ENCODE results near the gene VRTN. TPM values are rescaled to one million over a fixed set of nuclear protein-coding genes. Genes with fewer than 3 reads are reported as not detected.

Gene VRTN
- total RNA-seq, 3 donors from 2014 or later = not detected

DNA sequence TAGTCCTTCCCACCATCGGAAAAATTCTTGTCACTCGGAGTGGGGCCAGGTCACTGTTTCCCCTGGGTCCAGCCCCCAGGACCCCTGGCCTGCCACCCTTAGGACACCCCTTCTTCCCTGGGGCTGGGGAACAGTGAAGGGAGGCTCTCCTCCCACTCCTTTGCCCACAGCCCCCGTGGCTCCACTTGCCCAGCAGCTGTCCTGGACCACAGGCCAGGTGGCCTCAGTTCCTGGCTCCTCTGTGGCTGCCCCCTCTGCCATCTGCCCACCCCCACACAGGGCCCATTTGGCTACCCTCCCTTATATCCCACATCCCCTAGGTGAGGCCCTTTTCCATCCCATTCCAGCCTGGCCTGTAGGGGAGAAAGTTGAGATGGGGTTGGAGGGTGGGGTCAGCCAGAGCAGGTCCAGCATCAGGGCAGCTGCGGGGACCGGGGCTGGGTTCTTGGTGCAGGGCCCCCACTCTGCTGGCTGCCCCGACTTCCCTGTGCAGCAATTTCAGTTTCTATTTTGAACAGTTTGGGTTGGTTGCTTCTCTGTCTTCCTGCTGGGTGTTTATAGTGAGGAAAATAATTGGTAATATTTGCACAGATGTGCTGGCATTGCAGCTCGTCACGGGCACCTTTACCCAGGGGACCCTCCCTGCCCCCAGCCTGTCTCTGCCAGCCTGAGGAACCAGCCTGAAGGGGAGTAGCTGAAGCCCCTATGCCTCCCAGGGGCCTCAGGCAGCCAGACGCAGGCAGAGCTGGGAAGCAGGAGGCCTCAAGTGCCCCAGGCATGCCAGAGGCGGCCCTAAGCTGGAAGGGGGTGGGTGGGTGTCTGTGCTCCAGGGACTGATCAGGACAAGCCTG is 54.4 kb downstream of the VRTN start:
- intact Hi-C loops (cut with DNase I; ENCODE audit: low total_unique reads) = no loop called here
- no peak overlapping the region for H3K4me3 ChIP-seq
- H3K9me3 ChIP-seq = no peaks in the 10 kb centered on the region
- no peak overlapping the region for H3K27ac ChIP-seq
- DNase-seq (ENCODE audit: low spot score in 2 of 2) = no peak
- peaks cover 0 to 4% of the 10 kb centered on the region in 2 donors for H3K4me1 ChIP-seq
- H3K27me3 ChIP-seq = no peaks in the 10 kb centered on the region
- H3K36me3 ChIP-seq = no peaks in the 10 kb centered on the region
- TF ChIP-seq POLR2AphosphoS5 (IDR thresholded peaks at IDR 0.05) = no peak
- no peak for TF ChIP-seq POLR2A (IDR thresholded peaks at IDR 0.05)
- TF ChIP-seq, protein P1, sequence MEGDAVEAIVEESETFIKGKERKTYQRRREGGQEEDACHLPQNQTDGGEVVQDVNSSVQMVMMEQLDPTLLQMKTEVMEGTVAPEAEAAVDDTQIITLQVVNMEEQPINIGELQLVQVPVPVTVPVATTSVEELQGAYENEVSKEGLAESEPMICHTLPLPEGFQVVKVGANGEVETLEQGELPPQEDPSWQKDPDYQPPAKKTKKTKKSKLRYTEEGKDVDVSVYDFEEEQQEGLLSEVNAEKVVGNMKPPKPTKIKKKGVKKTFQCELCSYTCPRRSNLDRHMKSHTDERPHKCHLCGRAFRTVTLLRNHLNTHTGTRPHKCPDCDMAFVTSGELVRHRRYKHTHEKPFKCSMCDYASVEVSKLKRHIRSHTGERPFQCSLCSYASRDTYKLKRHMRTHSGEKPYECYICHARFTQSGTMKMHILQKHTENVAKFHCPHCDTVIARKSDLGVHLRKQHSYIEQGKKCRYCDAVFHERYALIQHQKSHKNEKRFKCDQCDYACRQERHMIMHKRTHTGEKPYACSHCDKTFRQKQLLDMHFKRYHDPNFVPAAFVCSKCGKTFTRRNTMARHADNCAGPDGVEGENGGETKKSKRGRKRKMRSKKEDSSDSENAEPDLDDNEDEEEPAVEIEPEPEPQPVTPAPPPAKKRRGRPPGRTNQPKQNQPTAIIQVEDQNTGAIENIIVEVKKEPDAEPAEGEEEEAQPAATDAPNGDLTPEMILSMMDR (IDR thresholded peaks at IDR 0.05) = no peak

DNA sequence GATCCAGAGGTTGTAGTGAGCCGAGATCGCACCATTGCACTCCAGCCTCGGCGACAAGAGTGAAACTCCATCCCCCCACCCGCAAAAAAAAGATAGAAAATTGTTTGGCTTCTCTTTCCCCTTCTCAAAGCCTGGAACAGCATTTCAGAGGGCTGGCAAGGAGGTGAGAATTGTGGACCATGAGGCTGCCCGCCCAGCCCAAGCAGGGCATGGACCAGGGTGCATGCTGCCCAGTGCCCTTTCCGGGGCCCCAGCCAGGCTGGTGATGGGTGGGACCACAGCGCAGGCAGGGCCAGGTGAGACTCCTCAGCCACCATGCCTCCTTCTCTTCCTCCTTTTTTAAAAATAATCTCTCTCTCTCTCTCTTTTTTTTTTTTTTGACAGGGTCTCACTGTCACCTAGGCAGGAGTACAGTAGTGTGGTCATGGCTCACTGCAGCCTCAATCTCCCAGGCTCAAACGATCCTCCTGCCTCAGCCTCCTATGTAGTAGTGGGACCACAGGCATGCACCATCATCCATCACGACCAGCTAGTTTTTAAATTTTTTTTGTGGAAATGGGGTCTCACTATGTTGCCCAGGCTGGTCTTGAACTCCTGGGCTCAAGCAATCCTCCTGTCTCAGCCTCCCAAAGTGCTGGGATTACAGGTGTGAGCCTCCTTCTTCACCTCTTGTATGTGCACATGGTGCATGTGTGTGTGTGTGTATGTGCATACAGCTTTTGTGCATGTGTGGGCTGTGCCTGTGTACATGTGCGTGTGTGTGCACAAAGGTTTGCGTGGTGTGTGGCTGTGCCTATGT is 55.5 kb downstream of the VRTN start:
- Histone ChIP-seq H3K4me1 (peaks cover 0 to 4% of the 10 kb centered on the region in 2 donors), H3K9me3 (no peaks in the 10 kb centered on the region), H3K36me3 (no peaks in the 10 kb centered on the region), H3K27me3 (no peaks in the 10 kb centered on the region), H3K4me3 (no peak overlapping the region), H3K27ac (no peak overlapping the region)
- TF ChIP-seq, protein P1 (IDR thresholded peaks at IDR 0.05) = no peak
- TF ChIP-seq POLR2A (IDR thresholded peaks at IDR 0.05) = no peak
- no peak for TF ChIP-seq POLR2AphosphoS5 (IDR thresholded peaks at IDR 0.05)
- intact Hi-C loops (cut with DNase I; ENCODE audit: low total_unique reads) = no loop called here
- no peak for DNase-seq (ENCODE audit: low spot score in 2 of 2)

DNA sequence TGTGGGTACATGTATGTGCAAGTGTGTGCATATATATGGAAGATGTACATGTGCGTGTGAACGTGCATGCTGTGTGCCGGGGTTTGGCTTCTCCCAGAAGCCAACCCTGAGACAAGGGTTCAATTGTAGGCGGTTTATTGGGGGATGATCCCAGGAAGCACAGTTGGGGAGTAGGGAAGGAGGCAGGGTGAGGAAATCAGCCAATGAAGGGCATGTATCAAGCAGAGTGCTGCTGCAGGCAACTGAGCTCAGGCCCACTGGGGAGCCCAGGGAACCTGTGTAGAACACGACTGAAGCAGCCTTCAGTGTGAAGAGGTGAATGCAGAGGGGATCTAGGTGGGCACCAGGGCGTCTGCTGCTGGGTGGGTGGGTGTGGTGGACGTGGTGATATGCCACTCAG is 56.2 kb downstream of the VRTN start:
- H3K27me3 ChIP-seq = no peaks in the 10 kb centered on the region
- no peak for DNase-seq (ENCODE audit: low spot score in 2 of 2)

GRCh38 chr14:74405663-74406062 is 57.4 kb downstream of the VRTN start:
- no peak overlapping the region for H3K27ac ChIP-seq
- H3K4me3 ChIP-seq = no peak overlapping the region
- DNase-seq (ENCODE audit: low spot score in 2 of 2) = no peak
- no peaks in the 10 kb centered on the region for H3K36me3 ChIP-seq
- H3K4me1 ChIP-seq = peaks cover 0 to 4% of the 10 kb centered on the region in 2 donors
- TF ChIP-seq POLR2AphosphoS5 (IDR thresholded peaks at IDR 0.05) (no peak), POLR2A (IDR thresholded peaks at IDR 0.05) (no peak)
- TF ChIP-seq, protein P1 (IDR thresholded peaks at IDR 0.05) = no peak
- H3K9me3 ChIP-seq = no peaks in the 10 kb centered on the region
- H3K27me3 ChIP-seq = no peaks in the 10 kb centered on the region
- intact Hi-C loops (cut with DNase I; ENCODE audit: low total_unique reads) = no loop called here

More for the DNA sequence above, 56.2 kb downstream of the VRTN start:
- H3K4me1 ChIP-seq = peaks cover 0 to 4% of the 10 kb centered on the region in 2 donors
- no peak overlapping the region for H3K27ac ChIP-seq
- no peaks in the 10 kb centered on the region for H3K36me3 ChIP-seq
- H3K4me3 ChIP-seq = no peak overlapping the region
- intact Hi-C loops (cut with DNase I; ENCODE audit: low total_unique reads) = no loop called here
- TF ChIP-seq POLR2AphosphoS5 (IDR thresholded peaks at IDR 0.05) = no peak
- H3K9me3 ChIP-seq = no peaks in the 10 kb centered on the region

- TF ChIP-seq POLR2AphosphoS5 (IDR thresholded peaks at IDR 0.05) = no peak
- no peak for TF ChIP-seq POLR2A (IDR thresholded peaks at IDR 0.05)
- TF ChIP-seq, protein P1 (IDR thresholded peaks at IDR 0.05) = no peak
- Histone ChIP-seq H3K4me3 (no peak overlapping the region), H3K9me3 (no peaks in the 10 kb centered on the region), H3K36me3 (no peaks in the 10 kb centered on the region), H3K27ac (no peak overlapping the region), H3K27me3 (no peaks in the 10 kb centered on the region), H3K4me1 (no peaks in the 10 kb centered on the region)
- DNase-seq (ENCODE audit: low spot score in 2 of 2) = no peak
- intact Hi-C loops (cut with DNase I; ENCODE audit: low total_unique reads) = no loop called here
Observed at GRCh38 chr14:74407021-74407800, 58.9 kb downstream of the VRTN start.
